GM06990 (cell line): ENCODE data around the gene ASPSCR1.

Experiments
- DNase-seq: peaks from one replicate; pipeline ENCODE4 v3.0.0-alpha.2; 2011; ENCODE audit not compliant: insufficient read length; ENCODE audit errors: extremely low read depth
- H3K27me3 ChIP-seq: replicated peaks from 2 replicates; pipeline ENCODE4 v1.6.0; 2011; ENCODE audit warnings: low read length; ENCODE audit not compliant: control insufficient read depth, insufficient read depth
- H3K36me3 ChIP-seq: 2 replicates; pipeline ENCODE4 v1.5.1; 2011; ENCODE audit warnings: low read length; ENCODE audit not compliant: control insufficient read depth, insufficient read depth
- H3K4me3 ChIP-seq: replicated peaks from 2 replicates; pipeline ENCODE4 v1.5.1; 2011; ENCODE audit warnings: low read depth, mild to moderate bottlenecking, control low read depth, low read length
- TF ChIP-seq, protein P1 (sequence below): IDR thresholded peaks from 2 replicates; pipeline ENCODE4 v1.5.1; 2011; ENCODE audit warnings: low read length, control low read depth, mild to moderate bottlenecking, inconsistent platforms; ENCODE audit not compliant: insufficient read depth, poor library complexity, severe bottlenecking

Gene ASPSCR1

DNA sequence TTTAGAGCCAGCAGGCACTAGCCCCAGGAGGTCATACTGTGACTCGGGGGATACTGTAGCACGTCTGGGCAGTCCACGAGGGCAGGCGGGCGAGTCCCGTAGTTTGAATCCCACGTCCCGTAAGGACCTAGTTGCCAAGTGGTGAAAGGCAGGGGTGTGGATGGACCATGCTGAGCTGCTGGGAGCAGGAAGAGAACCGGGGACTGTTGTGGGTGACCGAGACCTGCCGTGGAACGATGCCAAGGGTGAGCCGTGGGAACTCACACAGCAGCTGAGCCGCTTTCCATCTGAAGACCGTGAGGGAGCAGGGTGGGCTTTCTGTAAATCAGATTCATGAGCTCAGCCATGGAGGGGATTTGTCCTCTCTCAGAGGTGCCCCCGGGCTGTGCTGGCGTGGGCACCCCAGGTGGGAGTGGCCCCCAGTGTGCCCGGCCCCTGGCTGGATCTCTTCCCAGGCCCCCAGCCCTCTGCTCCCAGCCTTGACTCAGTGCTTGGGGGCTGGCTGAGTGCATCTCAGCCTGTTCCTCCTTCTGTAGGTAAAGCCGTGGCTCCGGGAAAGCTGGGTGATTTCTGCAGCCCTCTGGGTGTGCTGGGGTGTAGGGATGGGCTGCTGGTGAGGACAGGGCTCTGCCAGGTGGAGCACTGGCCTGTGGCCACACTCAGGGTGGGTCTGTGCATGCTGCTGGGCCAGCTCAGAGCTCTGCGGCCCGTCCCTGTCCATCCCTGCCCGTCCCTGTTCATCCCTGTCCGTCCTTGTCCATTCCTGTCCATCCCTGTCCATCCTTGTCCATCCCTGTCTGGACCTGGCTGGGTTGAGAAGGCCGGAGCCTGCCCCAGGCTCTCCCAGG, 13.6 kb downstream of the ASPSCR1 start:
- no peak overlapping the region for H3K4me3 ChIP-seq
- TF ChIP-seq, protein P1, sequence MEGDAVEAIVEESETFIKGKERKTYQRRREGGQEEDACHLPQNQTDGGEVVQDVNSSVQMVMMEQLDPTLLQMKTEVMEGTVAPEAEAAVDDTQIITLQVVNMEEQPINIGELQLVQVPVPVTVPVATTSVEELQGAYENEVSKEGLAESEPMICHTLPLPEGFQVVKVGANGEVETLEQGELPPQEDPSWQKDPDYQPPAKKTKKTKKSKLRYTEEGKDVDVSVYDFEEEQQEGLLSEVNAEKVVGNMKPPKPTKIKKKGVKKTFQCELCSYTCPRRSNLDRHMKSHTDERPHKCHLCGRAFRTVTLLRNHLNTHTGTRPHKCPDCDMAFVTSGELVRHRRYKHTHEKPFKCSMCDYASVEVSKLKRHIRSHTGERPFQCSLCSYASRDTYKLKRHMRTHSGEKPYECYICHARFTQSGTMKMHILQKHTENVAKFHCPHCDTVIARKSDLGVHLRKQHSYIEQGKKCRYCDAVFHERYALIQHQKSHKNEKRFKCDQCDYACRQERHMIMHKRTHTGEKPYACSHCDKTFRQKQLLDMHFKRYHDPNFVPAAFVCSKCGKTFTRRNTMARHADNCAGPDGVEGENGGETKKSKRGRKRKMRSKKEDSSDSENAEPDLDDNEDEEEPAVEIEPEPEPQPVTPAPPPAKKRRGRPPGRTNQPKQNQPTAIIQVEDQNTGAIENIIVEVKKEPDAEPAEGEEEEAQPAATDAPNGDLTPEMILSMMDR = no peak
- H3K27me3 ChIP-seq = no peaks in the 10 kb centered on the region
- peak; percentile 3 for DNase-seq
- peaks cover 5% of the 10 kb centered on the region for H3K36me3 ChIP-seq

DNA sequence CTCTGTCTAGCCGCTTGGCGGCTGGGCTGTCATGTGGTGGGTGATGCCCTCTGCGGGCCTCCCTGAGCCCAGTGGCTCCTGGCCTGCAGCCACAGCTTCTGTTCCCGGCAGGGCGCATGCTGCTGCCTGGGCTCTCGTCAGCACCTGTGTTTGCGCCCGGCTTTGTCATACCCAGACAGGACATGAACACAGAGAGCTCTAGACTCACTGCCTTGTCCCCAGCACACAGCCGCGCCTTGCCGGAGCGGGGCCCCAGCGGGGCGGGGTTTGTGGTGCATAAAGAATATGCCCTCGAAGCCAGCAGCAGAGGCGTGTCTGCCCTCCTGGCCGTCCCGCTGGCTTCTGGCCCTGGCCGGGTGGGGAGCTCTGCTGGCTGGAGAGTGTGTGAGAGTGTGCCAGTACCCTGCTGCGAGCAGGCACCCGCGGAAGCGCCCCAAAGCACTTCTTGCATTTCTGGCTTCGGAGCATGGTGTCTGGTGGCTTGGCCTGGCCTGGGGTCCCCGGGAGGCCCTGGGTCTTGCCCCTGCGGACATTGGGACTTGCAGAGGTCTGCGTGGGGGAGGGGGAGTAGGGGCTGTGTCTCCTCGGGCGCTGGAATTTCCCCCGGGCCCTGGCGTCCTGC, 14.4 kb downstream of the ASPSCR1 start:
- peak; percentile 13 for DNase-seq
- Histone ChIP-seq H3K27me3 (no peaks in the 10 kb centered on the region), H3K36me3 (peaks cover 5% of the 10 kb centered on the region), H3K4me3 (no peak overlapping the region)
- TF ChIP-seq, protein P1 = no peak

DNA sequence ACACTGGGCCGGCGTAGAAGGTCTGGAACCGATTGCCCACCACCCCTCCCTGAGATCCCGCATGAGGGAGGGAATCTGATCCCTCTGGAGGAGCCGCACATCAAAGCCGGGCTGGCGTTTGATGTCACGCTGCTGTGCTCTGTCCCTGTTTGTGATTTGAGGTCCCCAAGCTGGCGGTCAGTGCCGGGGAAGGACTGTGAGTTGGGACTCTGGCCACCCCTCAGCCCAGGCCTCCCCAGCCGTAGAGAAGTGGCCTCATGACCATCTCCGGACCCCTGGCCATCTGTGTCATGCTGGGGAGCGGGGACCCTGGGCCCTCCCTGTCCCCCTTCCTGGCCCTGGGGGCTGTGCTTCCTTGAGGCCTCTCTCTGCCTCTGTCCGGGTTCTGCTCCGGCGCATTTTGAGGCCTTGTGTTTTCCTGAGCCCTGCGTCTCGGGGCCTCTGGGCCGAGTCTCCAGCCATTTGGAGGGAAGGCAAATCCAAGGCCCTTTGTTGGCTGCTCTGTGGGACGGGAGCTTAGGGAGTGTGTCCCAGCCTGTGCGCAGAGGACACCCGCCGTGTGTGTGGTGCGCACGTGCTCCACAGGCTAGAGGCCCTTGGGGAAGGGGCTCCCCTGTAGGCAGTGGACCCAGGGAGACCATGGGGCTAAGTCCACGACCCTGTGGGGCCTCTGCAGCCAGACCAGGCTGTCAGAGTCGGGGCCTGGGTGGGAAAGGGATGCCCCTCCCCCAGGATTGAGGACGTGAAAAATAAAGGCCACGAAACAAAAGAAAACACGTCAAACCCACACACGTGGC, 15.1 kb downstream of the ASPSCR1 start:
- no peak overlapping the region for H3K4me3 ChIP-seq
- DNase-seq = no peak

DNA sequence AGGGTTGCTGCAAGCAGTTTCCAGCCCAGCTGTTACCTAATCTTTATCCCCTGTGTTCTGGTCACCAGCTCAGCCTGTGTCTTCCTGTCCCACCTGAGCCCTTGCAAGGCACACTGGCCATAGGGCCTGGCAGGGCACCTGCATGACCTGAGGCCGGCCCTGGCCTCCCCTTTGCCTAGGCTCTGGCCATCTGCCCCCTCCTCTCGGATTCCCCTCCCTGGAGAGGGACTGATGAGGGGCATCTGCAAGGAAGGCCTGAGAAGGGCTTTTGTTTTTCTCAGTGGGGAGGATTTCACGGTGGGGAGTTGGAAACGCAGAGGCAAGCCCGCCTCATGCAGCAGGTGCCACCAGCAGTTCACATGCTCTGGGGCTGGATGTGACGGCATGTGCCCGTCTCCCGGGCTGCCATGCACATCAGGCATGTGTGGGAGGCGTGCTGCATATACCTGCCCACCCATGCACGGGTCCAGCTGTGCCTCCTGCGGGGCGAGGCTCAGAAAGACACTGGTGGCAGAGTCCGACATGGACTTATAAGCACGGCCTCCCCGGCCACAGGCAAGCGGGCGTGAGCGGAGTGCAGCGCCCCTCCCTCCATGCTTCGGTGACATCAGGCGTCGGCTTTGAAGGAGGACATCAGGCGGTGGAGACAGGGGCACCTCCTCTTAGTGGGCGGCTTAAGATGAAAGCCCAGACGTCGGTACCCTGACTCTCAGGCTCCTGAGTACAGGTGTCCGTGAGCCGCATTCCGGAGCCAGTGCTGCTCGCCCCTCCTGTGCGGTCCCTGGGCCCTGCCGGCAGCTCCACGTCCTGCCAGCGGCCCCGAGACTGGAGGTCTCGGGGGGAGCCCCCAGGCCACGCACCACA, 16.5 kb downstream of the ASPSCR1 start:
- H3K36me3 ChIP-seq = peaks cover 5% of the 10 kb centered on the region
- peak; percentile 14 for DNase-seq
- TF ChIP-seq, protein P1 = no peak
- H3K27me3 ChIP-seq = no peaks in the 10 kb centered on the region
- H3K4me3 ChIP-seq = no peak overlapping the region

More for the DNA sequence above, 15.1 kb downstream of the ASPSCR1 start:
- H3K27me3 ChIP-seq = no peaks in the 10 kb centered on the region
- TF ChIP-seq, protein P1 = no peak
- peaks cover 5% of the 10 kb centered on the region for H3K36me3 ChIP-seq
